Esophagus muscularis mucosa (tissue), 4 donors: ENCODE data around the gene PJA1.

Source experiments
- CTCF ChIP-seq, 3 experiments: fragments of 200-600 bp in 2 of 3; fragments of 450-650 bp in 1 of 3; sonication (generic) in 2 of 3; IDR thresholded peaks; one replicate each; pipeline ENCODE4 v1.5.1; 2017 to 2019; ENCODE audit warnings: antibody characterized with exemption in 3 of 3, mild to moderate bottlenecking in 2 of 3, moderate library complexity in 1 of 3
- EP300 ChIP-seq: sonication (generic); formaldehyde crosslinking; IDR thresholded peaks from one replicate; pipeline ENCODE4 v1.6.1; 2017; ENCODE audit warnings: antibody characterized with exemption
- POLR2A ChIP-seq: fragments of 450-650 bp; IDR thresholded peaks from one replicate; pipeline ENCODE4 v1.6.1; 2017; ENCODE audit warnings: antibody characterized with exemption, moderate library complexity, mild to moderate bottlenecking, low read depth

DNA sequence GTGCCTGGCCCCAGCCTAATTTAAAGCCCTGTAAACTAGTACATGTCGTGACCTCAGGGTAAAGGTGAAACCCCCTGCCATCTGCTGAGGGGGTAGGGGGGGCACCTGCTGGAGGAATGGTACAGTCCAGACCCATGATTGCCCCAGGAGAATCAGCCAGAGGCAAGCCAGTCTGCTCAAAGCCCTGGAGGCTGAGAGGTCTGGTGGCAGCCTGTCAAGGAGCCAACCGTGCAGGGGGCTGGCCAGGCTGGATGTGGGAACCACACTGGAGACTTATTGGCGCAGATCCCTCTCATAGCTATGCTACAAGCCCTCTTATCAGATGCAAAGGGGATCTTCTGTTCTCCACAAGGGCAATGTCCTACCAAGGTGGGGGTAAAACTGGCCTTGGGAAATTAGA is 31.4 kb upstream of the PJA1 start:
- TF ChIP-seq CTCF (IDR thresholded peaks at IDR 0.05) = no peak
- TF ChIP-seq POLR2A = no peak
- TF ChIP-seq EP300 = no peak
